ENCODE results near the gene ZNF689.
"Not testable (repeated sequence)": the region's sequence is repeated elsewhere in the genome, so short reads cannot be mapped to it uniquely, and the experiment has no call there.

ZNF689 gene

DNA sequence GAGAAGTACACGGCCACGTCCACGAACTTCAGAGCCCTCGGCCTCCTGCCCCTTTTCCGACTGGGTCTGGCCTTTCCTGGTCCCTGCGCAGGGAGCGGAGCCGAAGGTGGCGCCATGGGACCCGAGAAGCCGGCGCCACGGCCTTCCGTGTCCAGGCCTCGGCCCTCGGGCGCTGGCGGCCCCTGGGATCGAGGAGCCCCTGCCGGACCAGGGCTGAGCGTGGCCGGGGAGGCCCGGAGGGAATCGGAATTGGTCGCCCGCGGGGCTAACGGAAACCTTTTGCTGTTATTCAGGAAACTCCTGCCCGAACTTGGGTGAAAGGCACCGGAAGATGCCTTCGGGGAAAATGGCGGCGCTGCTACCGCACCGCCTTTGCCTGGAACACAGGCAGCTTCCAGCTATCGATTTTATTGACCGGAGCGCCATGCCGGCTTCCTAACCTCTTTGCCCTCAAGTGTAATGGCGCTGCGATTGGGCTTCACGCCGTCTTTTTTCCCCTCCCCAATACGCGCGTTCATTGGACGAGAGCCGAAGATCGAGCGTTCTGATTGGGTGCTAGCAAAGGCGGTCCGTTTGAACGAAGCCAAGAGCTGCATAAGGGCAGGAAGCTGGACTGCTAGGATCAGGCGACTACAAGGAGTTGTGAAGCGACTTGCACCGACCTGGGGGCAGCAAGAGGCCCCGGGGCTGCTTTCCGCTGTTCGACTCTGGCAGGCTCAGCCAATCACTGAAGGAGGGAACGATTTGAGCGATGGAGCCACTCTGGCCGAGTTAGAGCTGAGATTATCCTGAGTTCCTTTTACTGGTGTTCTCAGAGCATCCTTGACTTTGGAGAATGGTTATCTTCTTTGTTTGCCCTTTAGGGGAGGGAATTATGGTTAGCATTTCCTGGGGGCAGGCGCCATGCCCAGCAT is at the start of gene ZNF689:
Gene ZNF689, minus strand, starts transcription at position 464 of the 914 bp plus-strand sequence. Its CDS starts 348 bp downstream, at position 116.
- DNase-seq (ENCODE audit: low read depth in 2 of 2): peak; percentile 87 to 91

DNA sequence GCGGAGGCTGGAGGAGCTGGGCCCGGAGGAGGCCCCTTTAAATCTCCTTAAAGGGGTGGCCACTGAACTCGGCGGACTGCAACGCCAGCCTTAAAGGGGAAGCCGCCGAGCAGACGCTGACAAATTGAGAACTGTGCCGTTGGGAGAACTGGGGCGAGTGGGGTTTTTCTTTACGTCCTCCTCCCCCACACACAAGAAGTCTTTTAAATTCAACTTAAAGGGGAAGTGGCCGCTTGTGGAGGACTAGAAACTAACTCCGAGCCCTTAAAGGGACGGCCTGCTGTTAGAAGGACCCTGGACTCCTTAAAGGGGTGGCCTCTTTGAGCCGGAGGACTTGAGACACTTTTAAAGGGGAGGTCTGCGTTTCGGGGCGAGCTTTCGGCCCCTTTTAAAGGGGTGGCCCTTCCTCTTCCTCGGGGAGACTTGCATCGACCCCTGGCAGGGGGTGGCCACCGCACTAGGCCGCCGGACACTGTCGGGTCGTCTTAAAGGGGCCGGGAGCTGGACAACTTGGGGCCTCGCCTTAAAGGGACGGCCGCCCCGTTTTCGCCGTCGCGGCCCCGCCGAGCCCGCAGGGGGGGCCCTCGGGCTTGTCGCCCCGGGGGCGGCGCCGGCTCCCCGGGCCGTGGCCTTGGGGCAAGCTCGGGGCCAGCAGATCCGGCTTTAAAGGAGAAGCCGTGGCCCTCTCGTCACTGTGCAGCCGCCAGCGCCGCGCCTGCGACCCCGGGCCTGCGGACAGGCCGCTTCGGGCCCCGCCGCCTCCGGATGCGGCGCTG is 48.7 kb upstream of the ZNF689 start:
- no peak for DNase-seq (ENCODE audit: low read depth in 2 of 2)

- DNase-seq (ENCODE audit: low read depth in 2 of 2): peak; percentile 100
Observed at GRCh38 chr16:30657866-30658730, 47.9 kb upstream of the ZNF689 start, which contains the start of gene FBRS. Gene FBRS (plus strand): TSS chr16:30658431. CDS start chr16:30659519, 1,088 bp downstream.

- DNase-seq (ENCODE audit: low read depth in 2 of 2): no peak
Observed at GRCh38 chr16:30656974-30657865, 47.0 kb upstream of the ZNF689 start.

GRCh38 chr16:30656388-30656787 is 46.2 kb upstream of the ZNF689 start:
- no peak for DNase-seq (ENCODE audit: low read depth in 2 of 2)

- DNase-seq (ENCODE audit: low read depth in 2 of 2): no peak
Observed at GRCh38 chr16:30655815-30656347, 45.7 kb upstream of the ZNF689 start.

DNA sequence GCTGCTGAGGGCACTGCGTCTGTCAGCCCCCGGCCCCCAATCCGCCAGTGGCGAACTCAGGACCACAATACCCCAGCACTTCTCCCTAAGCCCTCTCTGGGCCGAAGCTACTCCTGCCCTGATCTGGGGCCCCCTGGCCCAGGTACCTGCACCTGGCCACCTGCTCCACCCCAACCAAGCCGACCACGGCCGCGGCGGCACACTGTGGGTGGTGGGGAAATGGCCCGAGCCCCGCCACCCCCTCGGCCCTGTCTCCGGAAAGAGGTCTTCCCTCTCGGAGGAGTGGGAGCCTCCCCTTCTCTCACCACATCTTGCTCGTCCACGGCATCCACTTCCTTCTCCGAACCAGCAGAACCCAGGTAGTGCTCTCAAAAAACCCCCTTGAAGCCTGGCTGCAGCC is 44.7 kb upstream of the ZNF689 start:
- no peak for DNase-seq (ENCODE audit: low read depth in 2 of 2)

DNA sequence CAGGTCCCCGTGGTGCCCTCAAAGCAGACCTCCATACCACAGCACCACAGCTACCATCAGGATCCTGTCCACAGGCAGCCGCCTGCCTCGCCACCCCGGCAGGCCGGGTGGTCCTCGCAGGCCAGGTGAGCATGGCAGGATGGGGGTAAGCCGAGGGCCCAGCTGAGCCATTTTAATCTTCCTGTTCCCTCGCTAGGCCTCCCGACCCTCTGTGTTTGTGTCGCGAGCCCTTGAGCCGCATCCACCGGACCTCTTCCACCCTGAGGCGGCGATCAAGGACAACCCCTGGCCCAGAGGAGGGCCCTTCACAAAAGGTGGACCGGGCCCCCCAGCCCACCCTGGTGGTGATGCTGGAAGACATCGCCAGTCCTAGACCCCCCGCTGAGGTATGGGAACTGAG is 42.5 kb upstream of the ZNF689 start:
- DNase-seq (ENCODE audit: low read depth in 2 of 2): no peak

DNA sequence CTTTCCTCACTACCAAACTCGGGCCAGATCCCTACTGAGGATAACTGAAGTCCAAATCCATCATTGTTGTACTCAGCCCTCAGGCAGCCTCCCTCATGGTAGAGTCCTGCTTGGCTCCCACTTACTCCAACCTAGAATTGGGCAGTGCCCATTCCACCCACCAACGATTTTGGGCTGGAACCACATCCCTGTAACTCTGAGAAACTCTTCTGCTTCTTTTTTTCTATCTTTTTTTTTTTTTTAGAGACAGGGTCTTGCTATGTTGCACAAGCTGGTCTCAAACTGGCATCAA is 41.8 kb upstream of the ZNF689 start:
- no peak for DNase-seq (ENCODE audit: low read depth in 2 of 2)

GRCh38 chr16:30651124-30652004 is 41.2 kb upstream of the ZNF689 start:
- peak; percentile 75 for DNase-seq (ENCODE audit: low read depth in 2 of 2)

DNA sequence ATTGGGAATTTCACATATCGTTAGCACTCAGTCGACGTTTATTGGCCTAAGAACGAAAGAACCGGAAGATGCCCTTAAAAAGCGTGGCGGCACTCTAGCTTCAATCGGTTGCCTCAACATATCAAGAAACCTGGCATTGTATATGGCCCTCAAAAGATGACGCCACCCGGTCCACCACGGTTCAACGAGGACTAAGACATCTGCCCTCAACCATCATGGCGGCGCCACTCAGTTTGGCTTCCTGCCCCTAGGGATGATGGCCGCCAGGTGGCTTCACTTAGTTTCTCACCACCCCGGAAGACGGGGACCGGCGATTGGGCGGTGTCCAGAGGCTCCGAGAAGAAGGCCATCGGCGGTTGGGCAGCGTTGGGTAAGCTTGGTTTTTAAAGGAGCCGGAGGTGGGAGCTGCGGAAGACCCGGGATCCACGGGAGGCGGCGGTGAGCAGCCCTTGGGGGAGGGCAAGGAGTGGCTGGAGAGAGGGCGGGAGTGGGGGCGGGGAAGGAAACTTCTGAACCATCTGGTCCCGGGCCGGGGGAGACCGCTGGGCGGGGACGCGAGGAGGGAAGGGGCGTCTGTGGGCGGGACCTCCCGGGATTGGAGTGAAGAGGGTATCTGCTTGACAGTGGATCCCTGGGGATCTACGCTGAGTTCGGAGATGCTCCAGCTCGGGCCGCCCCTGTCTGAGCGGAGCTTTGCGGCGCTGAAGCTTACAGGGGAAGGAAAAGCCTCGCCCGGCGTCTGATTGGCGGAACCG is 40.4 kb upstream of the ZNF689 start, which contains the start of gene PRR14:
Gene PRR14, plus strand, starts transcription at position 592 of the 755 bp plus-strand sequence. CDS start 686 bp downstream, outside the sequence.
- DNase-seq (ENCODE audit: low read depth in 2 of 2): peak; percentile 98 to 99

GRCh38 chr16:30649725-30650368 is 39.7 kb upstream of the ZNF689 start:
- DNase-seq (ENCODE audit: low read depth in 2 of 2): peak; percentile 19 to 34

- no peak for DNase-seq (ENCODE audit: low read depth in 2 of 2)
Observed at GRCh38 chr16:30647274-30647571, 37.0 kb upstream of the ZNF689 start.

DNA sequence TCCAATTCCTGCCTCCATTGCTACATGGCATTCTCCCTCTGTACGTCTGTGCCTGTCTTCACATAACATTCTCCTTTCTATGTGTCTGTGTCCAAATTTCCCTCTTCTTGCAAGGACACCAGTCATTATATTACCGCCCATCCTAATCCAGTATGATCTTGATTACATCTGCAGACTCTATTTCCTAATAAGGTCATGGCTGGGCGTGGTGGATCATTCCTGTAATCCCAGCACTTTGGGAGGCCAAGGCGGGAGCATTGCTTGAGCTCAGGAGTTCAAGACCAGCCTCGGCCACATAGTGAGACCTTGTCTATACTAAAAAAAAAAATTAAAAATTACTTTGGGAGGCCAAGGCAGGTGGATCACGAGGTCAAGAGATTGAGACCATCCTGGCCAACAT is 35.5 kb upstream of the ZNF689 start:
- DNase-seq (ENCODE audit: low read depth in 2 of 2): no peak

DNA sequence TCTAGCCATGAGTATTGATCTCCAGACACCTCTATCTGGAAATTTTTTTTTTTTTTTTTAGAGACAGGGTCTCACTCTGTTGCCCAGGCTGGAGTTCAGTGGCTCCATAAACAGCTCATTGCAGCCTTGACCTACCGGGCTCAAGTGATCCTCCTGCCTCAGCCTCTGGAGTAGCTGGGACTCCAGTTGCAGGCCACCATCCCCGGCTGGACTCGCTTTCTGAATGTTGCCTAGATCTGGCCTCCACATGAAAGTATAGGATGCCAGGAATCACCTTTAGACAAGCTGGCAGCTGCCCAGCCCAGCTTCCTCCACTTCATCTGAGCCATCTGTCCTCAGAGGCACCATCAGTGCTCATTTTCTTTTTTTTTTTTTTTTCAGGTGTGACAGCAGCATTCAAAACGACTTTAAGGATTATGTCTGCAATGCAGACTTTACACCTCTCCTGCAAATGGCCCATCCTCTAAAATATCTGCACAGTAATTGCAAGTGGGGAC is 34.2 kb upstream of the ZNF689 start:
- no peak for DNase-seq (ENCODE audit: low read depth in 2 of 2)

DNA sequence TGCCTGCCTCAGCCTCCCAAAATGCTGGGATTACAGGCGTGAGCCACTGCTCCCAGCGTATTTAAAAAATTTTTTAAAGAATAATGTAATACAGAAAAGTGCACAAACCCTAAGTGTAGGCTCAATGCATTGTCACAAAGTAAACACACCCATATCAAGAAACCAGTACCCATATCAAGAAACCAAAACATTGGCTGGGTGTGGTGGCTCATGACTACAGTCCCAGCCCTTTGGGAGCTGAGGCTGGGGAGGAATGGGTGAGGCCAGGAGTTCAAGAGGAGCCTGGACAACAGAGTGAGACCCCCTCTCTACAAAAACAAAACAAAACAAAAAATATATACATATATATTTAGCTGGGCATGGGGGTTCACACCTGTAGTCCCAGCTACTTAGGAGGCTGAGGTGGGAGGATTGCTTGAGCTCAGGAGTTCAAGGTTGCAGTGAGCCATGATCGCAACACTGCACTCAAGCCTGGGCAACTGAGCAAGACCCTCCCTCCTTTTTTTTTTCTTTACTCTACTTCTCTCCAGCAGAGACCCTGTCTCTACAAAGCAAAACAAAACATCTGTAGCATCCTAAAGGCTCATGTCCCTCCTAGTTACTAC is 31.3 kb upstream of the ZNF689 start:
- DNase-seq (ENCODE audit: low read depth in 2 of 2): no peak

DNA sequence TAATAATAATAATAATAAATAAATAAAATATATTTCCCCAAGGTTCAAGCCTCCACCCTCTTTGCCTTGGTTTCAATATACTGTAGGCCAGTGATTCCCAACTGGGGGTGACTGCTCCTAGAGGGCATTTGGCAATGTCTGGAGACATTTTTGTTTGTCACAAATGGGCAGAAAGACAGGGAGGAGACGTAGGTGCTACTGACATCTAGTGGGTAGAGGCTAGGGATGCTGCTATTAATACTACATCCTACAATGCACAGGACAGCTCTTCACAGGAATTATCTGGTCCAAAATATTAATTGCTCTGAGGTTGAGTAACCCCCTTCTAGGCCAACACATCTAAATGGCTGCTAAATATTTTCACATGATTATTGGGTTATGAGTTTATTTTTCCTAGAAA is 27.8 kb upstream of the ZNF689 start:
- DNase-seq (ENCODE audit: low read depth in 2 of 2): no peak

- DNase-seq (ENCODE audit: low read depth in 2 of 2): not testable (repeated sequence)
Observed at GRCh38 chr16:30637139-30637538, 26.9 kb upstream of the ZNF689 start.
